CD4-positive, alpha-beta T cell treated with Interleukin-1 beta for 1 hour (primary cell): ENCODE results near the gene TNFRSF12A.
"Not testable (repeated sequence)": the region's sequence is repeated elsewhere in the genome, so short reads cannot be mapped to it uniquely, and the experiment has no call there.

Source experiments
- DNase-seq, 2 donors: peaks; one replicate each; pipeline ENCODE4 v3.0.0-alpha.2; 2020 to 2022

TNFRSF12A gene

DNA sequence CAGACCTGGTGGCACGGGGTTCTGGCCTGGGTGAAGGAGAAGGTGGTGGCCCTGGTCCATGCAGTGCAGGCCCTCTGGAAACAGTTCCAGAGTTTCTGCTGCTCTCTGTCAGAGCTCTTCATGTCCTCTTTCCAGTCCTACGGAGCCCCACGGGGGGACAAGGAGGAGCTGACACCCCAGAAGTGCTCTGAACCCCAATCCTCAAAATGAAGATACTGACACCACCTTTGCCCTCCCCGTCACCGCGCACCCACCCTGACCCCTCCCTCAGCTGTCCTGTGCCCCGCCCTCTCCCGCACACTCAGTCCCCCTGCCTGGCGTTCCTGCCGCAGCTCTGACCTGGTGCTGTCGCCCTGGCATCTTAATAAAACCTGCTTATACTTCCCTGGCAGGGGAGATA, 49.0 kb downstream of the TNFRSF12A start:
- not testable (repeated sequence) for DNase-seq

DNA sequence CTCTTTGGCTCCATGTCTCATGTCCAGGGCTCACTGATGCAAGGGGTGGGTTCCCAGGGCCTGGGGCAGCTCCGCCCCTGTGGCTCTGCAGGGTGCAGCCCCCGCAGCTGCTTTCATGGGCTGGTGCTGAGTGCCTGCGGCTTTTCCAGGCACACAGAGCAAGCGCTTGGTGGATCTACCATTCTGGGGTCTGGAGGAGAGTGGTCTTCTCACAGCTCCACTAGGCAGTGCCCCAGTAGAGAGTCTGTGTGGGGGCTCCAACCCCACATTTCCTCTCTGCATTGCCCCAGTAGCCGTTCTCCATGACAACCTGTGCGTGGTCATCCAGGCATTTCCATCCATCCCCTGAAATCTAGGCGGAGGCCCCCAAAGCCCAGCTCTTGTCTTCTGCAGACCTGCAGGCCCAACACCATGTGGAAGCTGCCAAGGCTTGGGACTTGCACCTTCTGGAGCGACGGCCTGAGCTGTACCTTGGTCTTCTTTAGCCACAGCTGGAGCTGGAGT, 50.5 kb downstream of the TNFRSF12A start:
- peak in 1 of 2 donors; percentile 39 for DNase-seq

DNA sequence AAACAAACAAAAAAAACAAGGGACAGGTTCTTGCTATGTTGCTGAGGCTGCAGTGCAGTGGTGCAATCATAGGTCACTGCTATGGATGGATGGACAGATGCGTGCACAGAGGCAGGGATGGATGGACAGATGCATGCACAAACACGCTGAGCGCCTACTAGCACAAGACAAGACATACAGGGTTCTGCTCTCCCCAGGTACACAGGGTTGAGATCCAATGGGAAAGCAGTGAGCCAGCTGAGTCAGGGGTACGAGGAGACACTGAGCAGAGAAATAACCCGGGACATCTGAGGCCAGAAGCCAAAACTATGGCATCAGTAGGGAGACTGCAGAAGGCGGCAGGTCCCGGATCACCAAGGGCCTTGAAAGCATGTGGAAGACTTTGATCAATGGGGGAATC, 51.5 kb downstream of the TNFRSF12A start:
- DNase-seq, result peak in 1 of 2 donors; percentile 26
